ENCODE results near the gene GOLT1A. TPM values are rescaled to one million over a fixed set of nuclear protein-coding genes. Genes with fewer than 3 reads are reported as not detected.
"Not testable (repeated sequence)": the region's sequence is repeated elsewhere in the genome, so short reads cannot be mapped to it uniquely, and the experiment has no call there.

Gene GOLT1A
- total RNA-seq, 2 donors from 2014 or later = not detected

- no peaks in the 10 kb centered on the region for H3K4me1 ChIP-seq (ENCODE audit: control insufficient read depth in 1 of 2, low read depth in 2 of 2)
- ATAC-seq (ENCODE audit: insufficient number of reproducible peaks, low FRiP score, low read depth) (no peak), DNase-seq (ENCODE audit: low spot score) (no peak)
- no peaks in the 10 kb centered on the region for H3K9me3 ChIP-seq
- H3K27ac ChIP-seq = no peak overlapping the region
- no peaks in the 10 kb centered on the region for H3K27me3 ChIP-seq (replicated peaks; ENCODE audit: insufficient read depth)
- no peak for TF ChIP-seq CTCF (IDR thresholded peaks at IDR 0.05)
- H3K4me3 ChIP-seq = no peak overlapping the region
- no peaks in the 10 kb centered on the region for H3K36me3 ChIP-seq
Observed at GRCh38 chr1:204246876-204247275, 33.1 kb upstream of the GOLT1A start.

GRCh38 chr1:204242920-204243319 lies 29.1 kb upstream of the GOLT1A start:
- Histone ChIP-seq H3K36me3 (no peaks in the 10 kb centered on the region), H3K4me1 (ENCODE audit: control insufficient read depth in 1 of 2, low read depth in 2 of 2) (no peaks in the 10 kb centered on the region), H3K4me3 (no peak overlapping the region), H3K9me3 (no peaks in the 10 kb centered on the region), H3K27me3 (replicated peaks; ENCODE audit: insufficient read depth) (no peaks in the 10 kb centered on the region), H3K27ac (no peak overlapping the region)
- ATAC-seq (ENCODE audit: insufficient number of reproducible peaks, low FRiP score, low read depth) = no peak
- TF ChIP-seq CTCF (IDR thresholded peaks at IDR 0.05) = no peak
- DNase-seq (ENCODE audit: low spot score) = no peak

- no peaks in the 10 kb centered on the region for H3K27me3 ChIP-seq (replicated peaks; ENCODE audit: insufficient read depth)
- H3K4me1 ChIP-seq (ENCODE audit: control insufficient read depth in 1 of 2, low read depth in 2 of 2) = no peaks in the 10 kb centered on the region
- no peak for TF ChIP-seq CTCF (IDR thresholded peaks at IDR 0.05)
- no peak for DNase-seq (ENCODE audit: low spot score)
- ATAC-seq (ENCODE audit: insufficient number of reproducible peaks, low FRiP score, low read depth) = no peak
- no peaks in the 10 kb centered on the region for H3K36me3 ChIP-seq
- no peak overlapping the region for H3K4me3 ChIP-seq
- no peak overlapping the region for H3K27ac ChIP-seq
- H3K9me3 ChIP-seq = no peaks in the 10 kb centered on the region
Observed at GRCh38 chr1:204241914-204242313, 28.1 kb upstream of the GOLT1A start.

- Histone ChIP-seq H3K36me3 (no peaks in the 10 kb centered on the region), H3K27ac (no peak overlapping the region), H3K4me3 (no peak overlapping the region), H3K4me1 (ENCODE audit: control insufficient read depth in 1 of 2, low read depth in 2 of 2) (no peaks in the 10 kb centered on the region), H3K9me3 (no peaks in the 10 kb centered on the region), H3K27me3 (replicated peaks; ENCODE audit: insufficient read depth) (no peaks in the 10 kb centered on the region)
- DNase-seq (ENCODE audit: low spot score) = no peak
- no peak for TF ChIP-seq CTCF (IDR thresholded peaks at IDR 0.05)
- ATAC-seq (ENCODE audit: insufficient number of reproducible peaks, low FRiP score, low read depth) = no peak
Observed at GRCh38 chr1:204241050-204241449, 27.3 kb upstream of the GOLT1A start.

GRCh38 chr1:204240233-204240632 lies 26.4 kb upstream of the GOLT1A start:
- Histone ChIP-seq H3K27ac (no peak overlapping the region), H3K9me3 (no peaks in the 10 kb centered on the region), H3K36me3 (no peaks in the 10 kb centered on the region), H3K27me3 (replicated peaks; ENCODE audit: insufficient read depth) (no peaks in the 10 kb centered on the region), H3K4me3 (no peak overlapping the region), H3K4me1 (ENCODE audit: control insufficient read depth in 1 of 2, low read depth in 2 of 2) (no peaks in the 10 kb centered on the region)
- DNase-seq (ENCODE audit: low spot score) (no peak), ATAC-seq (ENCODE audit: insufficient number of reproducible peaks, low FRiP score, low read depth) (no peak)
- no peak for TF ChIP-seq CTCF (IDR thresholded peaks at IDR 0.05)

- not testable (repeated sequence) for H3K36me3 ChIP-seq; DNase-seq (ENCODE audit: low spot score); H3K4me1 ChIP-seq (ENCODE audit: control insufficient read depth in 1 of 2, low read depth in 2 of 2); H3K4me3 ChIP-seq; H3K27ac ChIP-seq; ATAC-seq (ENCODE audit: insufficient number of reproducible peaks, low FRiP score, low read depth); H3K27me3 ChIP-seq (replicated peaks; ENCODE audit: insufficient read depth); H3K9me3 ChIP-seq
Observed at GRCh38 chr1:204239401-204239800, 25.6 kb upstream of the GOLT1A start.

- DNase-seq (ENCODE audit: low spot score); H3K4me3 ChIP-seq; H3K27ac ChIP-seq; H3K36me3 ChIP-seq; H3K27me3 ChIP-seq (replicated peaks; ENCODE audit: insufficient read depth); H3K4me1 ChIP-seq (ENCODE audit: control insufficient read depth in 1 of 2, low read depth in 2 of 2); ATAC-seq (ENCODE audit: insufficient number of reproducible peaks, low FRiP score, low read depth); H3K9me3 ChIP-seq: not testable (repeated sequence)
Observed at GRCh38 chr1:204238520-204238919, 24.7 kb upstream of the GOLT1A start.

GRCh38 chr1:204237515-204237914 lies 23.7 kb upstream of the GOLT1A start:
- not testable (repeated sequence) for H3K27me3 ChIP-seq (replicated peaks; ENCODE audit: insufficient read depth); H3K4me3 ChIP-seq; H3K27ac ChIP-seq; ATAC-seq (ENCODE audit: insufficient number of reproducible peaks, low FRiP score, low read depth); H3K36me3 ChIP-seq; H3K9me3 ChIP-seq; DNase-seq (ENCODE audit: low spot score); H3K4me1 ChIP-seq (ENCODE audit: control insufficient read depth in 1 of 2, low read depth in 2 of 2)

Data from thoracic aorta (tissue), 2 donors.